Brain microvascular endothelial cell (primary cell): ENCODE measurements around the gene PLG.
"Not testable (repeated sequence)": the region's sequence is repeated elsewhere in the genome, so short reads cannot be mapped to it uniquely, and the experiment has no call there.

Source experiments
- DNase-seq: peaks from one replicate; pipeline ENCODE4 v3.0.0-alpha.2; 2020
- H3K27ac ChIP-seq: fragments of 250-450 bp; sonication (Bioruptor Pico); 2 replicates; pipeline ENCODE4 v1.5.1; 2020; ENCODE audit warnings: mild to moderate bottlenecking, moderate library complexity
- H3K27me3 ChIP-seq: fragments of 250-450 bp; sonication (Bioruptor Pico); replicated peaks from 2 replicates; pipeline ENCODE4 v1.5.1; 2020; ENCODE audit warnings: mild to moderate bottlenecking
- H3K36me3 ChIP-seq: fragments of 250-450 bp; sonication (Bioruptor Pico); replicated peaks from 2 replicates; pipeline ENCODE4 v1.5.1; 2020; ENCODE audit warnings: mild to moderate bottlenecking
- H3K4me3 ChIP-seq: 2 replicates; pipeline ENCODE4 v1.5.1; 2011; ENCODE audit warnings: low read depth, mild to moderate bottlenecking, control low read depth, low read length, moderate library complexity
- in situ Hi-C: cut with HindIII; loops from 2 replicates; pipeline ENCODE4 v1.10.0; 2017; ENCODE audit warnings: low sequenced_read_pairs, low pct_ligation_motif_present
- TF ChIP-seq, protein P1 (sequence below): IDR thresholded peaks from 2 replicates; pipeline ENCODE4 v1.5.1; 2011; ENCODE audit warnings: low read depth, mild to moderate bottlenecking, moderate library complexity, low read length, control low read depth, inconsistent platforms; ENCODE audit errors: missing control alignments

The PLG gene

DNA sequence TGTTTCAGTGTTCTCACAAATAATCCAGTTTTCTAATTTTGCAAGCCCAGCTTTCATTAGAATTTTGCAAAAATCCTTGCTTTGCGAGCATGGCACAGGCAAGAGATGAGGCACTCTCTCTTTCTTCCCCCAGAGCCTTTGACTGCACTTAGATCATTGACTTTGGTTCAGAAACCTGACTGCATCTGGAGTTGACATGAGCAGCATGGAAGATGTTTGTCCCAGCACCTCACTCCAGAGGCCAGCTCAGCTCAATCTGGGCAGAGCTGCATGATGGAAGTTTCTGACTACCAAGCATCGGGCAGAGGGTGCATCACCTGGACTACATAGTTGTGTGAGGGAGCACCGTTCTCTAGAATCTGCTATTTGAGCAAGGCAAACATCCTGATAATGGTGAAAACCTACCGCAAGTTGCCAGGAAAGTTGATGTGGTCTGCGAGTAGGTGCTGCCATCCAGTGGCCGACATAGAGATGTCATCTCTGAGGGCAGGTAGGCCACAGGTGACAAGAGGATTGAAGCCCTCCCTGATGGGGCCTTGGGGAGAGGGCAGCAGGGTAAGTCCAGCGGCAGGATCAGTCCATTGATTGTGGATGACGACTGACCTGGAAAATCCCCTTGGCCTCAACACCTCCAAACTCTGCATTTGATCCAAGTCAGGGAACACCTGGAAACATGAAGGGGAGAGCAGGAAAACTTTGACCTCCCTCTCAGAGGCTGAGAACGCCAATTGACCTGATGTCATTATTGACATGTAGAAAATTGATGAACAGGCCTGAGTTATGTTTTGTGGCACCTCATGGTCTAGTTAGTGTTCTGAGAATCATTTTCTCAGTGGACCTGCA lies 34.2 kb upstream of the PLG start:
- Histone ChIP-seq H3K4me3 (no peak overlapping the region), H3K27ac (no peak overlapping the region), H3K36me3 (no peaks in the 10 kb centered on the region), H3K27me3 (no peaks in the 10 kb centered on the region)
- DNase-seq = no peak
- in situ Hi-C loops = no loop called here
- TF ChIP-seq, protein P1, sequence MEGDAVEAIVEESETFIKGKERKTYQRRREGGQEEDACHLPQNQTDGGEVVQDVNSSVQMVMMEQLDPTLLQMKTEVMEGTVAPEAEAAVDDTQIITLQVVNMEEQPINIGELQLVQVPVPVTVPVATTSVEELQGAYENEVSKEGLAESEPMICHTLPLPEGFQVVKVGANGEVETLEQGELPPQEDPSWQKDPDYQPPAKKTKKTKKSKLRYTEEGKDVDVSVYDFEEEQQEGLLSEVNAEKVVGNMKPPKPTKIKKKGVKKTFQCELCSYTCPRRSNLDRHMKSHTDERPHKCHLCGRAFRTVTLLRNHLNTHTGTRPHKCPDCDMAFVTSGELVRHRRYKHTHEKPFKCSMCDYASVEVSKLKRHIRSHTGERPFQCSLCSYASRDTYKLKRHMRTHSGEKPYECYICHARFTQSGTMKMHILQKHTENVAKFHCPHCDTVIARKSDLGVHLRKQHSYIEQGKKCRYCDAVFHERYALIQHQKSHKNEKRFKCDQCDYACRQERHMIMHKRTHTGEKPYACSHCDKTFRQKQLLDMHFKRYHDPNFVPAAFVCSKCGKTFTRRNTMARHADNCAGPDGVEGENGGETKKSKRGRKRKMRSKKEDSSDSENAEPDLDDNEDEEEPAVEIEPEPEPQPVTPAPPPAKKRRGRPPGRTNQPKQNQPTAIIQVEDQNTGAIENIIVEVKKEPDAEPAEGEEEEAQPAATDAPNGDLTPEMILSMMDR = peak; percentile 13

GRCh38 chr6:160668589-160668988 lies 33.5 kb upstream of the PLG start:
- DNase-seq = no peak
- no peak overlapping the region for H3K27ac ChIP-seq
- no peaks in the 10 kb centered on the region for H3K36me3 ChIP-seq
- H3K27me3 ChIP-seq = no peaks in the 10 kb centered on the region
- in situ Hi-C loops = no loop called here
- TF ChIP-seq, protein P1 = no peak
- H3K4me3 ChIP-seq = no peak overlapping the region

- in situ Hi-C loops, H3K27ac ChIP-seq, H3K4me3 ChIP-seq, H3K36me3 ChIP-seq, DNase-seq, H3K27me3 ChIP-seq: not testable (repeated sequence)
Observed at GRCh38 chr6:160676418-160676817, 25.6 kb upstream of the PLG start.

DNA sequence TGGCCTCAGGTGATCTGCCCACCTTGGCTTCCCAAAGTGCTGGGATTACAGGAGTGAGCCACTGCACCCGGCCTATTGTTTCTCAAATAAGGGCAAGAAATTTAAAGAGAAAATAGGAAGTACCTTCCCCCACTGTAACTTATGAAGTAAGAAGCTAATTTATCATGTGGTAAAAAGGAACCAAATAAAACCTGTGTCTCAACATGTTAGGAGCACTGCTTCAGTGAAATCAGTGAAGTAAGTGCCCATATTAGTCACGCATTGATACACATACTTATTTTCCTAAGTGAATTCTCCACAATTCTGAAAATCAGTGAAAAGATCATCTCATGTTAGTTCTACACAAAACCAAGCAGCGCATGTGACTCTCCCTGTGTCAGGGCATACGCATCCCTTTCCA lies 23.8 kb upstream of the PLG start:
- H3K4me3 ChIP-seq = no peak overlapping the region
- no peaks in the 10 kb centered on the region for H3K36me3 ChIP-seq
- DNase-seq = no peak
- H3K27ac ChIP-seq = no peak overlapping the region
- TF ChIP-seq, protein P1 = no peak
- in situ Hi-C loops = no loop called here
- no peaks in the 10 kb centered on the region for H3K27me3 ChIP-seq

DNA sequence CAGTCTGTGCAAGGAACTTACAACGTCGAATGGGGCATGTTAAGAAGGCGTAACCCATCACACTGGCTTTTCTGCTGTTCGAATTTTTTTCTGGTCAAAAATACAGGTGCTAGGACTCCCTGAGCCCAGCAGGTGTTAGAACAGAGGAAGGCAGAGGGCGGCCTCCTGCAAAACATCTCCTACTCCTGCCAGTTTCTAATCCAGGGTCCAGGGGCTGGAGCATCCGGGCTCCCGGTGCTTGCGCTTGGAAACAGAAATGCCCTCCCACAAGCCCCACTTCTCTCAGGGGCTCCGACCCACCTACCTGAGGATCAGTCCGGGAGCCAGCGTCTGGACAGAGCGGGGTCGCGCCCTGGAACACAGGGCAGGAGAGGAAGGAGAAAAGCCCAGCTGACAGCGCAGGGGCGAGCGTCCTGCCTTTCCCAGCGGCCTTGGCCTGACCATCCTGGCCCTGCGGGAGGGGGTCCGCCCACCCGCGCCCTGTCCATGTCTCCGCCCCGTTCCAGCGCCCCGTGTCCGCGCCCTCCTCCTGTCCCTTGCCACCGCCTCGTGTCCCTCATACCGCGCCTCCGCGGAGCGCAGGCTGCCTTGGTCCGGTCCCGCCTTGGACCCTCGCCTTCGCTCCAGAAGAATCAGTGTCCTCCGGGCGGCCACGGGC lies 23.2 kb upstream of the PLG start:
- DNase-seq = no peak
- H3K4me3 ChIP-seq = no peak overlapping the region
- no peaks in the 10 kb centered on the region for H3K36me3 ChIP-seq
- H3K27ac ChIP-seq = no peak overlapping the region
- TF ChIP-seq, protein P1 = no peak
- in situ Hi-C loops = no loop called here
- no peaks in the 10 kb centered on the region for H3K27me3 ChIP-seq

GRCh38 chr6:160679402-160679769 lies 22.7 kb upstream of the PLG start:
- TF ChIP-seq, protein P1 = peak; percentile 8
- in situ Hi-C loops = no loop called here
- H3K4me3 ChIP-seq = no peak overlapping the region

GRCh38 chr6:160685101-160685761 lies 16.8 kb upstream of the PLG start:
- H3K27ac ChIP-seq, H3K4me3 ChIP-seq, H3K36me3 ChIP-seq, H3K27me3 ChIP-seq, DNase-seq, in situ Hi-C loops: not testable (repeated sequence)

More at GRCh38 chr6:160679402-160679769, 22.7 kb upstream of the PLG start:
- Histone ChIP-seq H3K36me3 (no peaks in the 10 kb centered on the region), H3K27me3 (no peaks in the 10 kb centered on the region), H3K27ac (no peak overlapping the region)
- DNase-seq = no peak
